Fibroblast of villous mesenchyme (primary cell): ENCODE measurements around the gene MICA. TPM values are rescaled to one million over a fixed set of nuclear protein-coding genes. Genes with fewer than 3 reads are reported as not detected.
"Not testable (repeated sequence)": the region's sequence is repeated elsewhere in the genome, so short reads cannot be mapped to it uniquely, and the experiment has no call there.

Source experiments
- DNase-seq: peaks from one replicate; pipeline ENCODE4 v3.0.0-alpha.2; 2010; ENCODE audit warnings: low read depth
- H3K4me3 ChIP-seq: 2 replicates; pipeline ENCODE4 v1.5.1; 2011; ENCODE audit warnings: low read depth, mild to moderate bottlenecking, low read length
- total RNA-seq: library from RNA; depleted of rRNA; stranded (reverse); fragments of >200 nt; gene quantifications from 2 replicates; pipeline ENCODE4 v1.2.3, GENCODE V29; 2012
- TF ChIP-seq, protein P1 (sequence below): IDR thresholded peaks from 2 replicates; pipeline ENCODE4 v1.5.1; 2012; ENCODE audit warnings: low read depth, mild to moderate bottlenecking, low read length; ENCODE audit not compliant: insufficient read depth

MICA gene
- total RNA-seq, 1 donor = 45.3 TPM

DNA sequence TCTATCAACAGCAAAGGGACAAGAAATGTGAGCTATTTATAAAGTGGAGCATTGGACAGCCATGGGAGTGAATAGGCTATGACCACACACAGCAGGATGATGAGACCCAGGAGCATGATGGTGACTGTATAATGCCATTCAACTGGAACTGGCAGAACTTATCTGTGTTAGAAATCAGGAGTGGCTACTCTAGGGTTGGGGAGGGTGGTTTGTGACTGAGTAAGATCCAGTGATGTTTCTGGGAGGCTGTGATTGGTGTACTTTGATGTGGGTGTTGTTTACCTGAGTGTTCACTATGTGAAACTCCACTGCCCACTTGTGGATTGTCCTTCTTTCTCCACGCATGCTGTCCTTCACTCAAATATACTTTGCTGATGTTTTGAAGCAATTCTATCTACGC lies 34.9 kb upstream of the MICA start:
- H3K4me3 ChIP-seq = no peak overlapping the region
- no peak for DNase-seq
- TF ChIP-seq, protein P1, sequence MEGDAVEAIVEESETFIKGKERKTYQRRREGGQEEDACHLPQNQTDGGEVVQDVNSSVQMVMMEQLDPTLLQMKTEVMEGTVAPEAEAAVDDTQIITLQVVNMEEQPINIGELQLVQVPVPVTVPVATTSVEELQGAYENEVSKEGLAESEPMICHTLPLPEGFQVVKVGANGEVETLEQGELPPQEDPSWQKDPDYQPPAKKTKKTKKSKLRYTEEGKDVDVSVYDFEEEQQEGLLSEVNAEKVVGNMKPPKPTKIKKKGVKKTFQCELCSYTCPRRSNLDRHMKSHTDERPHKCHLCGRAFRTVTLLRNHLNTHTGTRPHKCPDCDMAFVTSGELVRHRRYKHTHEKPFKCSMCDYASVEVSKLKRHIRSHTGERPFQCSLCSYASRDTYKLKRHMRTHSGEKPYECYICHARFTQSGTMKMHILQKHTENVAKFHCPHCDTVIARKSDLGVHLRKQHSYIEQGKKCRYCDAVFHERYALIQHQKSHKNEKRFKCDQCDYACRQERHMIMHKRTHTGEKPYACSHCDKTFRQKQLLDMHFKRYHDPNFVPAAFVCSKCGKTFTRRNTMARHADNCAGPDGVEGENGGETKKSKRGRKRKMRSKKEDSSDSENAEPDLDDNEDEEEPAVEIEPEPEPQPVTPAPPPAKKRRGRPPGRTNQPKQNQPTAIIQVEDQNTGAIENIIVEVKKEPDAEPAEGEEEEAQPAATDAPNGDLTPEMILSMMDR = no peak

DNA sequence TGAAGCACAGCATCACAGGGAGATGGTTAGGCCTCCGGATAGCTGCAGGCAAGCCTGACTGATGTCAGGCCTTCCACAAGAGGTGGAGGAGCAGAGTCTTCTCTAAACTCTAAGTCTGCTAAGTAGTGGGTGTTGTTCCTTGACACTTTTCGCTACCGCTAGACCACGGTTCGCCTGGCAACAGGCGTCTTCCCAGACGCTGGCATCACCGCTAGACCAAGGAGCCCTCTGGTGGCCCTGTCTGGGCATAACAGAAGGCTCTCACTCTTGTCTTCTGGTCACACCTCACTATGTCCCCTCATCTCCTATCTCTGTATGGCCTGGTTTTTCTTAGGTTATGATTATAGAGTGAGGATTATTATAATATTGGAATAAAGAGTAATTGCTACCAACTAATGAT lies 29.3 kb upstream of the MICA start:
- DNase-seq = not testable (repeated sequence)

DNA sequence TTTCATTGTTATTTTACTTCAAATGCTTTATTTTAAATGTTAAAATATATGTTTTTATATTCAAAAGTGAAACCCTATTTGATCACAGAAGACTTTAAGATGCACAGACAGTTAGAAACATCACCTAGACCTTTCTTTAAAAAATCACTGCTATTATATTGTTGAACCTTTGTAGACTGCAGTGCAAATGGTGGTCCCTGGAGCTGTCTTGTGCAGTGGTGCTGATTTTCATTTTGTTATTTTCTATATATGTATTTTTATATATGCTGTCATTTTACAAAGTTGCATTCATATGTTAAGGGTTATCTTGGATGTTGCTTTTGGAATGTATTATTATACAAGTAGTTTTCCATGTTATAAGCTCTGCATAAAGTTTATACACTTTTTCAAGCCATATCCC lies 27.7 kb upstream of the MICA start:
- H3K4me3 ChIP-seq = no peak overlapping the region
- no peak for DNase-seq
- TF ChIP-seq, protein P1 = no peak

More for the DNA sequence above, 29.3 kb upstream of the MICA start:
- not testable (repeated sequence) for H3K4me3 ChIP-seq

DNA sequence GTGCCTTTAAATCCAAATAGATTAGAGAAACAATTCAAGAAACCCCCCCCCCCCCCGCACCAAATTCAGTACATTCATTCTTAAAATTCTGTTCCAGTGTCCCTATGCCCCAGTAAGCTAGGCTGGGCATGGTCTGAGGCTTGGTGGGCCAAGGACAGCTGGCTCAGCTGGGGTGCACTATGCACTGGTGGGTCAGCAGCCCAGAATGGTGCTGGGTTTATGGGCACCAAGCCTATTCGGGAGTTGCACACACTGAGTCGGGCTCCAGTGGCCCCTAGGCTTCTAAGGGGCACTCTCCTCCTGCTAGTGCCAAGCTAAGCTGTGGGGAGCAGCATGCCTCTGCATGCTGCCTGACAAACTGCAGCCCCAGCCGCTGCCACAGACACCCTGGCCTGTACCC lies 26.4 kb upstream of the MICA start:
- no peak for DNase-seq
- no peak overlapping the region for H3K4me3 ChIP-seq
- TF ChIP-seq, protein P1 = no peak

DNA sequence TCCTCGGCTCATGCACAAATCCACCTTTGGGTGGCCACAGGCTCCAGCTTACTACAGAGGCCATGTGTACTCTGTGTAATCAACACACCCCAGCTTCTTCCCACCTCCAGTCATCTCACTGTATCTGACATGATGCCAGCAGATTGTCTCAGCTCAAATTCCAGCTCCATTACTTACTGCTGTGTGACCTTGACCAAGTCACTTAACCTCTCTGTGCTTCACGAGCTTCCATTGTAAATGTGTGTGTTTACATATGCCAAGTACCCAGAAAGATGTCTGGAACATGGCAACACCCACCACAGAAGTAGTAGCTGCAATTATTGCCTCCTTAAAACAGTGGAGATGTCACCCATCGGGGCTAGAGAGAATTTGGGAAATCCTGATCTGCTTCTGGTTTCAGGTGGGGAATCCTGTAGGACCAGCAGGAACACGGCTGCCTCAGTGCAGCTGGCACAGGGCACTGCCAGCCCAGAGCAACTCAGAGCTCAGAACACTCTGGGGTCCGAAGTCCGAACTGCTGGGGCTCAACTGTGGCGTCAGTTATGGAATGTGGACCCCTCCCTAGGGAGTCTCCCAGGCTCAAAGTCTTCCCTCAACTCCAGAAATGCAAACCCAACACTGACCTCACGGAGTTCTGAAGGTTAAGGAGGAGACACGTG lies 25.2 kb upstream of the MICA start:
- H3K4me3 ChIP-seq = no peak overlapping the region
- TF ChIP-seq, protein P1 = no peak
- DNase-seq = no peak

DNA sequence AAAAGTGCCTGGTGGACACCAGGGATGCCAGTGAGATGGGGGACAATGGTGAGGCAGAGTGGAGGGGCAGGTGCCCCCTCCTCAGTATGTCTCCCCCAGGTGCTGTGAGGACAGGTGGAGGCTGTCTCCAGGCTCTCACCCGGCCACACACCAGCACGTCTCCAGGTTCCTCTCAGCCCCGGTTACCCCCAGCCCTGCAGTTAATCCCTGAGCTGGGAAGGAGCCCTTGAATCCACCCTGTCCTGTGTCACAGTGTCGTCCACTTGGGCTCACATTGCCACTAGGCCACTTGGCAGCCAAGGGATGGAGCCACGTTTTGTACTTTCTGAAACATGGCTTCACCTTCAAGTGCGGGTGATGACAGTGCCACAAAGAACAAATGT lies 24.7 kb upstream of the MICA start:
- DNase-seq = no peak
- TF ChIP-seq, protein P1 = no peak
- H3K4me3 ChIP-seq = no peak overlapping the region

DNA sequence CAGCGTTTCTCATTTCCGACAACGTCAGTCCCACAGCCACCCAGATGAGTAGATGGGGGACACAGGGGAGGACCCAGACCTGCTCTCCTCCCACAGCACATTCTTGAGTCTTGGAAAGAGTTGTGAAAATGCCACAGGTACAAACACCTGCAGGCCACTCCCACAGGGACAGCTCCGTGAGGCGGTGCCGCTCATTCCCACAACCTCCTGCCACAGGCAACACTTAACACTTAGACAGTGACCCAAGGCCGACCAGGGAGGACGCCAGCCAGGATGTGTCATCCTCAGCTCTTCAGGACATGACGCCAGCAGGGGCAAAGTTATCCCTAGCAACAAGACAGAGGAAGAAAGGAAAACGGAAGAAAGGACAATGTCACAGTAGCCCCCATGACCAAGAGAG lies 23.5 kb upstream of the MICA start:
- TF ChIP-seq, protein P1 = no peak
- no peak for DNase-seq
- H3K4me3 ChIP-seq = no peak overlapping the region
